UCSD-AML1 (cell line): ENCODE measurements around the gene TBXA2R.

Source experiments
- DNase-seq: peaks from one replicate; lab custom pipeline; 2025; ENCODE audit not compliant: unreplicated experiment; lab: John Stamatoyannopoulos, UW

The TBXA2R gene

GRCh38 chr19:3556978-3557460 is 49.7 kb downstream of the TBXA2R start:
- peak; percentile 38 for DNase-seq

- DNase-seq: no peak
Observed at GRCh38 chr19:3556423-3556977, 50.2 kb downstream of the TBXA2R start.

GRCh38 chr19:3555653-3556422 is 50.8 kb downstream of the TBXA2R start:
- no peak for DNase-seq

GRCh38 chr19:3554254-3555083 is 52.2 kb downstream of the TBXA2R start:
- DNase-seq: peak; percentile 39

GRCh38 chr19:3551792-3552095 is 54.9 kb downstream of the TBXA2R start:
- no peak for DNase-seq

GRCh38 chr19:3550947-3551791 is 55.5 kb downstream of the TBXA2R start:
- DNase-seq: no peak

GRCh38 chr19:3549816-3550215 is 56.9 kb downstream of the TBXA2R start:
- no peak for DNase-seq

GRCh38 chr19:3548606-3549005 is 58.1 kb downstream of the TBXA2R start:
- DNase-seq: no peak

GRCh38 chr19:3547767-3548282 is 58.9 kb downstream of the TBXA2R start:
- DNase-seq: no peak

- peak; percentile 27 for DNase-seq
Observed at GRCh38 chr19:3547301-3547731, 59.4 kb downstream of the TBXA2R start.

GRCh38 chr19:3546119-3546518 is 60.6 kb downstream of the TBXA2R start:
- DNase-seq: no peak

GRCh38 chr19:3545669-3546034 is 61.0 kb downstream of the TBXA2R start:
- DNase-seq: no peak

GRCh38 chr19:3544742-3545668 is 61.7 kb downstream of the TBXA2R start:
- peak; percentile 78 for DNase-seq
